H1 (cell line): ENCODE data around the gene TYK2. TPM values are rescaled to one million over a fixed set of nuclear protein-coding genes. Genes with fewer than 3 reads are reported as not detected.

ENCODE experiments used
- CTCF ChIA-PET: fragments of 300-600 bp; sonication (Branson Sonifier 250); formaldehyde crosslinking; loops from one replicate; lab custom pipeline; 2021; ENCODE audit not compliant: partially characterized antibody; lab: Charles Lee
- POLR2A ChIA-PET: fragments of 300-600 bp; sonication (Branson Sonifier 250); formaldehyde crosslinking; loops from one replicate; lab custom pipeline; 2021; ENCODE audit warnings: inconsistent platforms; ENCODE audit not compliant: partially characterized antibody; lab: Charles Lee
- DNase-seq, 2 experiments: peaks; one replicate each; pipeline versions ENCODE4 v3.0.0 to v3.0.0-alpha.2; 2010 to 2022; ENCODE audit warnings: low spot score in 2 of 2, low read depth in 1 of 2, mixed read lengths in 1 of 2
- FAIRE-seq: peaks from 2 replicates; lab custom pipeline; 2011; peaks lifted over from hg19 to GRCh38; lab: Jason Lieb, UNC
- H2AFZ ChIP-seq: 2 replicates; pipeline ENCODE4 v1.8.1; 2012; ENCODE audit warnings: low read length, inconsistent platforms
- H2AK5ac ChIP-seq: 2 replicates; pipeline ENCODE4 v1.6.1; 2013; ENCODE audit warnings: low read depth, low read length
- H2BK120ac ChIP-seq: replicated peaks from 2 replicates; pipeline ENCODE3; 2013; ENCODE audit warnings: low read depth, low read length, inconsistent platforms
- H2BK12ac ChIP-seq: 2 replicates; pipeline ENCODE4 v1.6.1; 2013; ENCODE audit warnings: low read depth, low read length
- H2BK15ac ChIP-seq: 2 replicates; pipeline ENCODE4 v1.6.1; 2013; ENCODE audit warnings: low read length
- H2BK20ac ChIP-seq: 2 replicates; pipeline ENCODE4 v1.6.1; 2013; ENCODE audit warnings: low read length
- H2BK5ac ChIP-seq: 2 replicates; pipeline ENCODE4 v1.6.1; 2013; ENCODE audit warnings: low read depth, low read length
- H3K14ac ChIP-seq: 2 replicates; pipeline ENCODE4 v1.6.1; 2013; ENCODE audit warnings: inconsistent platforms; ENCODE audit not compliant: insufficient read length
- H3K18ac ChIP-seq: 2 replicates; pipeline ENCODE4 v1.6.1; 2013; ENCODE audit warnings: low read length; ENCODE audit errors: extremely low read depth
- H3K23ac ChIP-seq: 2 replicates; pipeline ENCODE4 v1.6.1; 2013; ENCODE audit warnings: inconsistent platforms; ENCODE audit not compliant: insufficient read length
- H3K23me2 ChIP-seq: 2 replicates; pipeline ENCODE4 v1.6.1; 2013; ENCODE audit warnings: low read depth, low read length
- H3K27ac ChIP-seq: 2 replicates; pipeline ENCODE4 v1.6.1; 2011; ENCODE audit warnings: low read depth, low read length, inconsistent platforms
- H3K27me3 ChIP-seq, 4 experiments: replicated peaks in 1 of 4; 1 replicate in 1 of 4; 2 replicates in 3 of 4; pipeline versions ENCODE4 v1.6.1 to v1.8.1; 2011 to 2013; ENCODE audit warnings: low read length in 3 of 4, mild to moderate bottlenecking in 3 of 4, inconsistent platforms in 2 of 4, mixed read lengths in 2 of 4, moderate library complexity in 1 of 4; ENCODE audit not compliant: control insufficient read depth in 3 of 4, insufficient read depth in 3 of 4; ENCODE audit errors: extremely low read depth in 1 of 4
- H3K36me3 ChIP-seq, 4 experiments: 2 replicates each; pipeline versions ENCODE4 v1.6.1 to v1.8.1; 2011 to 2013; ENCODE audit warnings: mild to moderate bottlenecking in 4 of 4, low read length in 3 of 4, moderate library complexity in 2 of 4, control low read depth in 1 of 4, inconsistent platforms in 1 of 4; ENCODE audit not compliant: insufficient read depth in 4 of 4, control insufficient read depth in 2 of 4
- H3K4ac ChIP-seq: replicated peaks from 2 replicates; pipeline ENCODE3; 2013; ENCODE audit warnings: low read length, low read depth, mixed read lengths, inconsistent platforms; ENCODE audit not compliant: insufficient read length
- H3K4me1 ChIP-seq, 4 experiments: replicated peaks in 1 of 4; 1 replicate in 1 of 4; 2 replicates in 3 of 4; pipeline versions ENCODE4 v1.6.1 to v1.8.1; 2011 to 2013; ENCODE audit warnings: low read length in 3 of 4, inconsistent platforms in 2 of 4, mixed read lengths in 1 of 4; ENCODE audit not compliant: insufficient read depth in 4 of 4, control insufficient read depth in 3 of 4
- H3K4me2 ChIP-seq, 2 experiments: 2 replicates each; pipeline versions ENCODE4 v1.6.1 to v1.8.1; 2011 to 2013; ENCODE audit warnings: low read depth in 2 of 2, low read length in 2 of 2, control low read depth in 1 of 2, inconsistent platforms in 1 of 2, mild to moderate bottlenecking in 1 of 2; ENCODE audit not compliant: insufficient read depth in 1 of 2
- H3K4me3 ChIP-seq, 4 experiments: fragments of 200-600, 300-600 bp in 1 of 4; sonication (generic), shearing (Covaris generic), sonication (Bioruptor Twin) in 1 of 4; 2 replicates each; pipeline versions ENCODE4 v1.5.1 to v1.8.1; 2011 to 2016; ENCODE audit warnings: low read length in 4 of 4, low read depth in 3 of 4, control low read depth in 2 of 4, inconsistent platforms in 2 of 4, mild to moderate bottlenecking in 2 of 4, mixed read lengths in 1 of 4, moderate library complexity in 1 of 4; ENCODE audit not compliant: insufficient read depth in 2 of 4; ENCODE audit errors: extremely low read depth in 1 of 4
- H3K56ac ChIP-seq: replicated peaks from 2 replicates; pipeline ENCODE3; 2013; ENCODE audit warnings: low read depth, mild to moderate bottlenecking, mixed read lengths, low read length, inconsistent platforms; ENCODE audit not compliant: insufficient read length
- H3K79me1 ChIP-seq: 2 replicates; pipeline ENCODE4 v1.6.1; 2013; ENCODE audit warnings: low read depth, low read length, control low read depth
- H3K79me2 ChIP-seq, 2 experiments: 2 replicates each; pipeline versions ENCODE4 v1.6.1 to v1.8.1; 2012 to 2013; ENCODE audit warnings: low read length in 2 of 2, mild to moderate bottlenecking in 2 of 2, inconsistent platforms in 1 of 2; ENCODE audit not compliant: insufficient read depth in 2 of 2, control insufficient read depth in 1 of 2
- H3K9ac ChIP-seq, 4 experiments: replicated peaks in 1 of 4; 1 replicate in 1 of 4; 2 replicates in 3 of 4; pipeline versions ENCODE4 v1.6.1 to v1.8.1; 2011 to 2013; ENCODE audit warnings: low read depth in 3 of 4, low read length in 3 of 4, control low read depth in 2 of 4, mild to moderate bottlenecking in 2 of 4, moderate library complexity in 2 of 4, inconsistent platforms in 1 of 4; ENCODE audit errors: extremely low read depth in 1 of 4
- H3K9me3 ChIP-seq, 2 experiments: 2 replicates each; pipeline versions ENCODE4 v1.6.1 to v1.8.1; 2012 to 2013; ENCODE audit warnings: mild to moderate bottlenecking in 2 of 2, moderate library complexity in 2 of 2, control low read depth in 1 of 2, inconsistent platforms in 1 of 2, low read depth in 1 of 2, low read length in 1 of 2, mixed read lengths in 1 of 2; ENCODE audit not compliant: insufficient read depth in 2 of 2
- H4K20me1 ChIP-seq, 2 experiments: replicated peaks in 1 of 2; 2 replicates each; pipeline versions ENCODE3 to v1.8.1; 2011 to 2013; ENCODE audit warnings: inconsistent platforms in 2 of 2, low read length in 2 of 2, mild to moderate bottlenecking in 1 of 2; ENCODE audit not compliant: insufficient read depth in 2 of 2, control insufficient read depth in 1 of 2
- H4K5ac ChIP-seq: 2 replicates; pipeline ENCODE4 v1.6.1; 2013; ENCODE audit warnings: low read length, low read depth, mixed read lengths, inconsistent platforms; ENCODE audit not compliant: insufficient read length
- H4K8ac ChIP-seq: 2 replicates; pipeline ENCODE4 v1.8.0; 2013; ENCODE audit warnings: mild to moderate bottlenecking, moderate library complexity, low read length, inconsistent platforms; ENCODE audit not compliant: insufficient read depth; ENCODE audit errors: extremely low read depth
- H4K91ac ChIP-seq: replicated peaks from 2 replicates; pipeline ENCODE3; 2013; ENCODE audit warnings: low read length, mixed read lengths, inconsistent platforms; ENCODE audit not compliant: insufficient read length
- ASH2L ChIP-seq: fragments of 200-600, 300-600 bp; sonication (generic); IDR thresholded peaks from one replicate; pipeline ENCODE4 v1.7.1; 2017; ENCODE audit warnings: low read length
- KDM4A ChIP-seq: IDR thresholded peaks from one replicate; pipeline ENCODE4 v1.7.1; 2012; ENCODE audit warnings: low read depth, mild to moderate bottlenecking, moderate library complexity, low read length, inconsistent platforms; ENCODE audit not compliant: severe bottlenecking
- WGBS, 2 experiments: shearing (Covaris generic) in 1 of 2; methylation state at CpG; one replicate each; pipeline versions ENCODE4 v1.1.6 to v1.1.7; 2013 to 2015; ENCODE audit warnings: low lambda C conversion rate in 2 of 2, mixed read lengths in 2 of 2, inconsistent platforms in 1 of 2, low coverage in 1 of 2, missing lambda C conversion rate in 1 of 2; ENCODE audit not compliant: insufficient replicate concordance in 2 of 2, insufficient coverage in 1 of 2, insufficient read length in 1 of 2; ENCODE audit errors: extremely low coverage in 1 of 2, missing lambda C conversion rate in 1 of 2; 5-methylcytosine and 5-hydroxymethylcytosine counted together
- polyA plus RNA-seq, 7 experiments: library from polyadenylated mRNA; depleted of rRNA in 3 of 7; stranded (reverse) in 5 of 7; unstranded in 2 of 7; fragments of >200 nt in 5 of 7; fragments of 200-250 nt in 2 of 7; gene quantifications; 1 replicate in 5 of 7; 2 replicates in 1 of 7; 4 replicates in 1 of 7; pipeline versions ENCODE4 v1.2.1 to v1.2.3, GENCODE V29; 2011 to 2013; ENCODE audit warnings: missing spikeins in 2 of 7, mixed read lengths in 2 of 7
- total RNA-seq: library from RNA; stranded (reverse); fragmentation: NEBNext Ultra II Directional; extraction: Animal tissue kit (Norgen Biotek cat#: 25700); gene quantifications from 2 replicates; pipeline ENCODE4 v1.2.1, GENCODE V29; 2021

TYK2 gene
- total and polyA plus RNA-seq, 2 of the 8 experiments (the other 6 are each of a cell fraction or from before 2014, with no cell fraction given) = 32.1 to 40.8 TPM

GRCh38 chr19:10392120-10392519, 11.7 kb upstream of the TYK2 start:
- H4K5ac ChIP-seq = no peak overlapping the region
- no peak overlapping the region for H4K8ac ChIP-seq
- DNase-seq (no peak), FAIRE-seq (no peak)
- no peaks in the 10 kb centered on the region for H3K23me2 ChIP-seq
- H3K79me2 ChIP-seq = peaks cover 0 to 4% of the 10 kb centered on the region in 2 experiments; a peak in 1 of 4 replicates
- no peaks in the 10 kb centered on the region for H3K9me3 ChIP-seq
- H3K9ac ChIP-seq = no peak overlapping the region
- no peak overlapping the region for H3K4me3 ChIP-seq
- no peak overlapping the region for H3K56ac ChIP-seq
- peaks cover 0 to 3% (median 0%) of the 10 kb centered on the region in 4 experiments; a peak in 1 of 7 replicates for H3K4me1 ChIP-seq
- peaks cover 0 to 44% (median 20%) of the 10 kb centered on the region in 4 experiments; a peak in 7 of 8 replicates for H3K36me3 ChIP-seq
- no peak overlapping the region for H3K27ac ChIP-seq
- no peak overlapping the region for H3K14ac ChIP-seq
- H4K91ac ChIP-seq = no peak overlapping the region
- peaks cover 6 to 12% of the 10 kb centered on the region in 2 experiments for H4K20me1 ChIP-seq
- H3K23ac ChIP-seq = no peak overlapping the region
- no peak overlapping the region for H2BK15ac ChIP-seq
- H2BK120ac ChIP-seq = no peak overlapping the region
- H3K4ac ChIP-seq = no peak overlapping the region
- WGBS, 2 experiments = 98% methylated on average over 6 of the region's 6 CpGs; no CpG with 5 or more reads in 1 of the 2 experiments
- no peak overlapping the region for H3K18ac ChIP-seq
- H2BK5ac ChIP-seq = no peak overlapping the region
- H2AK5ac ChIP-seq = no peak overlapping the region
- no peak for TF ChIP-seq ASH2L
- no peak for TF ChIP-seq KDM4A
- H2BK20ac ChIP-seq = no peak overlapping the region
- no peak overlapping the region for H2BK12ac ChIP-seq
- POLR2A ChIA-PET = interaction anchor here (1.8 kb wide), 1 partner anchor 122 kb away, joined by 7 read pairs; the partner anchor contains the start of gene ICAM1
- no peaks in the 10 kb centered on the region for H3K79me1 ChIP-seq
- no peak overlapping the region for H3K4me2 ChIP-seq
- CTCF ChIA-PET = interaction anchor here (0.5 to 6.0 kb wide), 17 partner anchors 12 to 1098 kb away, joined by 3 to 63 read pairs (median 4); partner anchors contain the start of genes CDC37, ICAM1 and ICAM5
- no peak overlapping the region for H2AFZ ChIP-seq
- no peaks in the 10 kb centered on the region for H3K27me3 ChIP-seq
